Liver (tissue), 3 donors: Measurements from ENCODE around the gene ARAP3.
"Not testable (repeated sequence)": the region's sequence is repeated elsewhere in the genome, so short reads cannot be mapped to it uniquely, and the experiment has no call there.

Experiments
- EGR1 ChIP-seq, 2 donors: IDR thresholded peaks; 2 replicates each; pipeline ENCODE4 v1.6.1; 2016 to 2018; ENCODE audit warnings: antibody characterized with exemption in 2 of 2, low read depth in 2 of 2
- GABPA ChIP-seq, 2 donors: IDR thresholded peaks in 1 of 2; conservative IDR thresholded peaks in 1 of 2; 2 replicates each; pipeline ENCODE4 v1.6.1; 2016; ENCODE audit warnings: antibody characterized with exemption in 2 of 2, mild to moderate bottlenecking in 1 of 2, moderate library complexity in 1 of 2
- HNF4A ChIP-seq, 2 donors: conservative IDR thresholded peaks; 2 replicates each; pipeline ENCODE4 v1.6.1; 2016; ENCODE audit warnings: antibody characterized with exemption in 2 of 2, mild to moderate bottlenecking in 2 of 2
- NR2F2 ChIP-seq: IDR thresholded peaks from 2 replicates; pipeline ENCODE4 v1.6.1; 2016; ENCODE audit warnings: antibody characterized with exemption
- RAD21 ChIP-seq, 2 donors: IDR thresholded peaks; 2 replicates each; pipeline ENCODE4 v1.6.1; 2016; ENCODE audit warnings: antibody characterized with exemption in 2 of 2, mild to moderate bottlenecking in 2 of 2
- TAF1 ChIP-seq: conservative IDR thresholded peaks from 2 replicates; pipeline ENCODE4 v1.6.1; 2016; ENCODE audit warnings: antibody characterized with exemption, mild to moderate bottlenecking
- YY1 ChIP-seq: IDR thresholded peaks from 2 replicates; pipeline ENCODE4 v1.6.1; 2016; ENCODE audit warnings: antibody characterized with exemption, mild to moderate bottlenecking
- TF ChIP-seq, protein P1 (sequence below): fragments of 150-350 bp; IDR thresholded peaks from 2 replicates; pipeline ENCODE4 v1.5.1; 2017; ENCODE audit warnings: improper control_type of control experiment, low read depth, low read length; ENCODE audit not compliant: missing input control
- TF ChIP-seq, protein P2 (sequence below): IDR thresholded peaks from 2 replicates; pipeline ENCODE4 v1.6.1; 2016; ENCODE audit warnings: antibody characterized with exemption
- donor health status: healthy.
- donor health status: healthy.

DNA sequence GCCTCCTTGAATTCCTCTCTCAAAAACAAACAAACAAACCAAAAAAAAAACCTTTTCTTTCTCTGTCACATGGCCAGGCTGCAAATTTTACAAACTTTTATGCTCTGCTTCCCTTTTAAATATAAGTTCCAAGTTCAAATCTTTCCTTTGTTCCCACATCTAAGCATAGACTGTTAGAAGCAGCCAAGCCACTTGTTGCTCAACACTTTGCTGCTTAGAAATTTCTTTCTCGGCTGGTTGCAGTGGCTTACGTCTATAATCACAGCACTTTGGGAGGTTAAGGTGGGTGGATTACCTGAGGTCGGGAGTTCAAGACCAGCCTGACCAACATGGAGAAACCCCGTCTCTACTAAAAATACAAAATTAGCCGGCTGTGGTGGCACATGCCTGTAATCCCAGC is 43.1 kb upstream of the ARAP3 start:
- TF ChIP-seq, protein P1, sequence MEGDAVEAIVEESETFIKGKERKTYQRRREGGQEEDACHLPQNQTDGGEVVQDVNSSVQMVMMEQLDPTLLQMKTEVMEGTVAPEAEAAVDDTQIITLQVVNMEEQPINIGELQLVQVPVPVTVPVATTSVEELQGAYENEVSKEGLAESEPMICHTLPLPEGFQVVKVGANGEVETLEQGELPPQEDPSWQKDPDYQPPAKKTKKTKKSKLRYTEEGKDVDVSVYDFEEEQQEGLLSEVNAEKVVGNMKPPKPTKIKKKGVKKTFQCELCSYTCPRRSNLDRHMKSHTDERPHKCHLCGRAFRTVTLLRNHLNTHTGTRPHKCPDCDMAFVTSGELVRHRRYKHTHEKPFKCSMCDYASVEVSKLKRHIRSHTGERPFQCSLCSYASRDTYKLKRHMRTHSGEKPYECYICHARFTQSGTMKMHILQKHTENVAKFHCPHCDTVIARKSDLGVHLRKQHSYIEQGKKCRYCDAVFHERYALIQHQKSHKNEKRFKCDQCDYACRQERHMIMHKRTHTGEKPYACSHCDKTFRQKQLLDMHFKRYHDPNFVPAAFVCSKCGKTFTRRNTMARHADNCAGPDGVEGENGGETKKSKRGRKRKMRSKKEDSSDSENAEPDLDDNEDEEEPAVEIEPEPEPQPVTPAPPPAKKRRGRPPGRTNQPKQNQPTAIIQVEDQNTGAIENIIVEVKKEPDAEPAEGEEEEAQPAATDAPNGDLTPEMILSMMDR, result not testable (repeated sequence)
- not testable (repeated sequence) for TF ChIP-seq NR2F2; YY1; TAF1; RAD21 (IDR thresholded peaks at IDR 0.05); GABPA (IDR thresholded peaks at IDR 0.05 in 1 of 2, conservative IDR thresholded peaks at IDR 0.05 in 1 of 2); HNF4A (conservative IDR thresholded peaks at IDR 0.05); EGR1 (IDR thresholded peaks at IDR 0.05; ENCODE audit: low read depth in 2 of 2)
- TF ChIP-seq, protein P2, sequence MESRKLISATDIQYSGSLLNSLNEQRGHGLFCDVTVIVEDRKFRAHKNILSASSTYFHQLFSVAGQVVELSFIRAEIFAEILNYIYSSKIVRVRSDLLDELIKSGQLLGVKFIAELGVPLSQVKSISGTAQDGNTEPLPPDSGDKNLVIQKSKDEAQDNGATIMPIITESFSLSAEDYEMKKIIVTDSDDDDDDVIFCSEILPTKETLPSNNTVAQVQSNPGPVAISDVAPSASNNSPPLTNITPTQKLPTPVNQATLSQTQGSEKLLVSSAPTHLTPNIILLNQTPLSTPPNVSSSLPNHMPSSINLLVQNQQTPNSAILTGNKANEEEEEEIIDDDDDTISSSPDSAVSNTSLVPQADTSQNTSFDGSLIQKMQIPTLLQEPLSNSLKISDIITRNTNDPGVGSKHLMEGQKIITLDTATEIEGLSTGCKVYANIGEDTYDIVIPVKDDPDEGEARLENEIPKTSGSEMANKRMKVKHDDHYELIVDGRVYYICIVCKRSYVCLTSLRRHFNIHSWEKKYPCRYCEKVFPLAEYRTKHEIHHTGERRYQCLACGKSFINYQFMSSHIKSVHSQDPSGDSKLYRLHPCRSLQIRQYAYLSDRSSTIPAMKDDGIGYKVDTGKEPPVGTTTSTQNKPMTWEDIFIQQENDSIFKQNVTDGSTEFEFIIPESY, result not testable (repeated sequence)
